GM12878 (cell line): ENCODE measurements around the gene DNAAF3. TPM values are rescaled to one million over a fixed set of nuclear protein-coding genes. Genes with fewer than 3 reads are reported as not detected.

Source experiments
- ATAC-seq: fragments of 200-7000 bp; cut with Tn5 transposase; 3 replicates; pipeline ENCODE4 v1.9.1; 2020; ENCODE audit warnings: mild to moderate bottlenecking, moderate library complexity
- BruUV-seq: library from RNA; stranded (reverse); fragments of 400-500 nt; replicated peaks from 2 replicates; lab custom pipeline; 2021; lab: Mats Ljungman, UMichigan
- CTCF ChIA-PET: fragments of 300-600 bp; sonication (Branson Sonifier 250); formaldehyde crosslinking; extraction: SDS; loops from one replicate; lab custom pipeline; 2021; ENCODE audit warnings: inconsistent platforms; lab: Yijun Ruan, JAX
- POLR2A ChIA-PET: fragments of 350-600 bp; formaldehyde crosslinking; extraction: SDS; loops from one replicate; lab custom pipeline; 2021; ENCODE audit warnings: inconsistent platforms; lab: Charles Lee
- RAD21 ChIA-PET: fragments of 300-600 bp; sonication (Branson Sonifier 250); formaldehyde crosslinking; loops from one replicate; lab custom pipeline; 2023; ENCODE audit warnings: antibody characterized with exemption; ENCODE audit not compliant: unreplicated experiment; lab: Charles Lee
- SMC1A ChIA-PET: fragments of 300-600 bp; sonication (Branson Sonifier 250); formaldehyde crosslinking; loops from one replicate; lab custom pipeline; 2023; ENCODE audit not compliant: unreplicated experiment, uncharacterized antibody; lab: Charles Lee
- DNase-seq: peaks from one replicate; pipeline ENCODE4 v3.0.0-alpha.2; 2011; ENCODE audit warnings: low read depth, low spot score
- FAIRE-seq: peaks from 3 replicates; lab custom pipeline; 2011; peaks lifted over from hg19 to GRCh38; lab: Jason Lieb, UNC
- H2AFZ ChIP-seq: 2 replicates; pipeline ENCODE4 v1.6.0; 2011; ENCODE audit warnings: low read depth, low read length, control low read depth; ENCODE audit not compliant: control insufficient read depth
- H3K27ac ChIP-seq: 2 replicates; pipeline ENCODE4 v1.5.1; 2011; ENCODE audit warnings: control low read depth; ENCODE audit not compliant: control insufficient read depth, insufficient read depth
- H3K27me3 ChIP-seq, 2 experiments: replicated peaks in 1 of 2; 2 replicates each; pipeline versions ENCODE4 v1.6.0 to v1.6.1; 2011; ENCODE audit warnings: low read length in 1 of 2; ENCODE audit not compliant: control insufficient read depth in 2 of 2, insufficient read depth in 2 of 2
- H3K36me3 ChIP-seq, 2 experiments: 2 replicates each; pipeline ENCODE4 v1.5.1; 2011; ENCODE audit warnings: low read length in 1 of 2; ENCODE audit not compliant: control insufficient read depth in 2 of 2, insufficient read depth in 2 of 2
- H3K4me1 ChIP-seq: 2 replicates; pipeline ENCODE4 v1.6.1; 2011; ENCODE audit warnings: mild to moderate bottlenecking, low read length, moderate library complexity, mixed read lengths; ENCODE audit not compliant: control insufficient read depth, insufficient read depth
- H3K4me2 ChIP-seq: 2 replicates; pipeline ENCODE4 v1.6.0; 2011; ENCODE audit warnings: control low read depth; ENCODE audit not compliant: control insufficient read depth, insufficient read depth
- H3K4me3 ChIP-seq: fragments of 200-600 bp; sonication (generic); 2 replicates; pipeline ENCODE4 v1.5.1; 2016
- H3K79me2 ChIP-seq: 2 replicates; pipeline ENCODE4 v1.6.0; 2011; ENCODE audit warnings: low read length; ENCODE audit not compliant: control insufficient read depth, insufficient read depth
- H3K9ac ChIP-seq: 2 replicates; pipeline ENCODE4 v1.8.0; 2011; ENCODE audit warnings: low read length, control low read depth, mixed read lengths; ENCODE audit not compliant: control insufficient read depth, insufficient read depth
- H3K9me3 ChIP-seq: replicated peaks from 3 replicates; pipeline ENCODE4 v1.5.1; 2011; ENCODE audit warnings: mild to moderate bottlenecking, low read length; ENCODE audit not compliant: control insufficient read depth, insufficient read depth
- H4K20me1 ChIP-seq: 2 replicates; pipeline ENCODE4 v1.6.0; 2011; ENCODE audit not compliant: control insufficient read depth, insufficient read depth
- BMI1 ChIP-seq: fragments of 450-650 bp; IDR thresholded peaks from 2 replicates; pipeline ENCODE4 v1.6.1; 2016; ENCODE audit warnings: mild to moderate bottlenecking, moderate library complexity, borderline replicate concordance
- CHD2 ChIP-seq: IDR thresholded peaks from 2 replicates; pipeline ENCODE4 v1.6.1; 2011; ENCODE audit warnings: low read depth, low read length, improper control_type of control experiment, borderline replicate concordance
- E4F1 ChIP-seq: fragments of 450-650 bp; IDR thresholded peaks from 2 replicates; pipeline ENCODE4 v1.6.1; 2018; ENCODE audit warnings: borderline replicate concordance, mild to moderate bottlenecking; ENCODE audit not compliant: partially characterized antibody
- FOXM1 ChIP-seq: IDR thresholded peaks from 2 replicates; pipeline ENCODE4 v1.6.1; 2012; ENCODE audit warnings: low read depth, mild to moderate bottlenecking, inconsistent platforms, low read length, moderate library complexity
- LARP7 ChIP-seq: fragments of 450-650 bp; IDR thresholded peaks from 2 replicates; pipeline ENCODE4 v1.6.1; 2017; ENCODE audit warnings: mild to moderate bottlenecking
- MAX ChIP-seq: IDR thresholded peaks from 2 replicates; pipeline ENCODE4 v1.6.1; 2012; ENCODE audit warnings: low read depth, low read length, improper control_type of control experiment
- NFYA ChIP-seq: IDR thresholded peaks from 2 replicates; pipeline ENCODE4 v1.6.1; 2011; ENCODE audit warnings: low read depth, mild to moderate bottlenecking, low read length, improper control_type of control experiment, borderline replicate concordance
- NFYB ChIP-seq: IDR thresholded peaks from 2 replicates; pipeline ENCODE4 v1.6.1; 2011; ENCODE audit warnings: low read depth, mild to moderate bottlenecking, low read length, improper control_type of control experiment, moderate library complexity; ENCODE audit not compliant: insufficient read depth
- NR2C1 ChIP-seq: fragments of 450-650 bp; IDR thresholded peaks from 2 replicates; pipeline ENCODE4 v1.6.1; 2017; ENCODE audit warnings: antibody characterized with exemption, mild to moderate bottlenecking, moderate library complexity
- PKNOX1 ChIP-seq: fragments of 450-650 bp; IDR thresholded peaks from 2 replicates; pipeline ENCODE4 v1.6.1; 2016; ENCODE audit warnings: mild to moderate bottlenecking
- RAD21 ChIP-seq: IDR thresholded peaks from 2 replicates; pipeline ENCODE4 v1.6.1; 2011; ENCODE audit warnings: mild to moderate bottlenecking, low read depth, low read length, moderate library complexity; ENCODE audit not compliant: insufficient read depth
- RBBP5 ChIP-seq: fragments of 200-600 bp; sonication (generic); conservative IDR thresholded peaks from 2 replicates; pipeline ENCODE4 v1.6.1; 2016
- SMC3 ChIP-seq: IDR thresholded peaks from 2 replicates; pipeline ENCODE4 v1.6.1; 2011; ENCODE audit warnings: low read length, improper control_type of control experiment, borderline replicate concordance
- STAT3 ChIP-seq: IDR thresholded peaks from 2 replicates; pipeline ENCODE4 v1.6.1; 2011; ENCODE audit warnings: low read depth, low read length, improper control_type of control experiment
- ZBTB11 ChIP-seq: fragments of 450-650 bp; formaldehyde crosslinking; IDR thresholded peaks from 2 replicates; pipeline ENCODE4 v1.5.0; 2022; ENCODE audit warnings: mild to moderate bottlenecking, missing genetic modification characterization
- ZNF24 ChIP-seq: fragments of 450-650 bp; IDR thresholded peaks from 2 replicates; pipeline ENCODE4 v1.6.1; 2017; ENCODE audit warnings: antibody characterized with exemption, mild to moderate bottlenecking
- ZNF622 ChIP-seq: fragments of 450-650 bp; IDR thresholded peaks from 2 replicates; pipeline ENCODE4 v1.6.1; 2017; ENCODE audit warnings: mild to moderate bottlenecking, inconsistent platforms
- WGBS: methylation state at CpG from one replicate; pipeline ENCODE4 v1.1.6; 2016; ENCODE audit warnings: low lambda C conversion rate; ENCODE audit not compliant: insufficient replicate concordance, insufficient coverage; ENCODE audit errors: missing lambda C conversion rate; 5-methylcytosine and 5-hydroxymethylcytosine counted together
- in situ Hi-C: fragments of 300-500 bp; cut with MboI; formaldehyde crosslinking; loops from 9 replicates; pipeline ENCODE4 v1.14.3; 2018; ENCODE audit warnings: mixed read lengths
- intact Hi-C: fragments of 100-400 bp; cut with micrococcal nuclease; formaldehyde crosslinking; loops from one replicate; pipeline ENCODE4 v1.14.2; 2022; ENCODE audit not compliant: unreplicated experiment
- polyA plus RNA-seq, 11 experiments: library from polyadenylated mRNA; depleted of rRNA in 4 of 11; unstranded in 6 of 11; stranded (reverse) in 5 of 11; fragments of >200 nt; fragmentation: Nextera tagmentation in 4 of 11; fragmentation: Illumina TruSeq in 1 of 11; extraction: Ambion mirVana in 4 of 11; extraction: Trizol in 1 of 11; gene quantifications; 1 replicate in 1 of 11; 2 replicates in 10 of 11; pipeline versions ENCODE4 v1.2.1 to v1.2.3, GENCODE V29; 2011 to 2016; ENCODE audit warnings: inconsistent platforms in 2 of 11, missing spikeins in 2 of 11, low read depth in 1 of 11
- total RNA-seq, 4 experiments: library from RNA; depleted of rRNA in 3 of 4; stranded (reverse); fragments of >200 nt in 3 of 4; fragmentation: Illumina TruSeq in 1 of 4; extraction: Trizol in 1 of 4; gene quantifications; 2 replicates each; pipeline versions ENCODE4 v1.2.1 to v1.2.3, GENCODE V29; 2013 to 2021

The DNAAF3 gene
- total and polyA plus RNA-seq, 10 of the 15 experiments (the other 5 are each of a cell fraction or from before 2014, with no cell fraction given), result not detected

GRCh38 chr19:55119053-55119452 lies 47.4 kb downstream of the DNAAF3 start:
- no peaks in the 10 kb centered on the region for H3K36me3 ChIP-seq
- H3K4me1 ChIP-seq, result peaks cover 16% of the 10 kb centered on the region
- peaks cover 3% of the 10 kb centered on the region; the same call in 1 of the 2 replicates for H4K20me1 ChIP-seq
- H3K9ac ChIP-seq, result no peak overlapping the region
- no peak overlapping the region for H2AFZ ChIP-seq
- RAD21 ChIA-PET, result no interaction called here
- intact Hi-C loops (no loop called here), in situ Hi-C loops (no loop called here)
- ATAC-seq (no peak), FAIRE-seq (no peak), DNase-seq (no peak)
- H3K27ac ChIP-seq, result no peak overlapping the region
- no peaks in the 10 kb centered on the region for H3K9me3 ChIP-seq
- POLR2A ChIA-PET, result interaction anchor here (0.5 to 1.1 kb wide), 2 partner anchors 135 to 463 kb away, joined by 3 to 4 read pairs; no protein-coding TSS in a partner anchor
- no peak overlapping the region for H3K4me2 ChIP-seq
- no TSS peak for BruUV-seq
- H3K4me3 ChIP-seq, result no peak overlapping the region; the same call in 1 of the 2 replicates
- peaks cover 0 to 2% of the 10 kb centered on the region in 2 experiments; a peak in 1 of 4 replicates for H3K27me3 ChIP-seq
- SMC1A ChIA-PET, result interaction anchor here (1.2 kb wide), 1 partner anchor 14 kb away, joined by 4 read pairs; no protein-coding TSS in a partner anchor
- CTCF ChIA-PET, result interaction anchor here (0.7 kb wide), 1 partner anchor 552 kb away, joined by 3 read pairs; no protein-coding TSS in a partner anchor
- 97% methylated on average over 14 of the region's 14 CpGs for WGBS
- H3K79me2 ChIP-seq, result peaks cover 30% of the 10 kb centered on the region
- TF ChIP-seq PKNOX1, result no peak
- TF ChIP-seq RBBP5, result no peak
- no peak for TF ChIP-seq SMC3
- no peak for TF ChIP-seq STAT3
- TF ChIP-seq LARP7, result no peak
- no peak for TF ChIP-seq CHD2
- no peak for TF ChIP-seq BMI1
- TF ChIP-seq FOXM1, result no peak
- no peak for TF ChIP-seq ZNF24
- no peak for TF ChIP-seq NFYB
- no peak for TF ChIP-seq NR2C1
- TF ChIP-seq MAX, result no peak
- no peak for TF ChIP-seq RAD21
- TF ChIP-seq ZNF622, result no peak
- no peak for TF ChIP-seq E4F1
- TF ChIP-seq ZBTB11 (CRISPR knock-in tag), result no peak
- no peak for TF ChIP-seq NFYA
